HT-29 (cell line): ENCODE results near the gene PRKCB. TPM values are rescaled to one million over a fixed set of nuclear protein-coding genes. Genes with fewer than 3 reads are reported as not detected.
"Not testable (repeated sequence)": the region's sequence is repeated elsewhere in the genome, so short reads cannot be mapped to it uniquely, and the experiment has no call there.

Experiments
- DNase-seq: peaks from one replicate; pipeline ENCODE4 v3.0.0-alpha.2; 2015; ENCODE audit warnings: low spot score
- total RNA-seq: library from RNA; depleted of rRNA; stranded (reverse); fragments of >200 nt; shearing (Covaris generic); gene quantifications from 2 replicates; pipeline ENCODE4 v1.2.3, GENCODE V29; 2014

PRKCB gene
- total RNA-seq, 1 experiment from 2014 or later = not detected

- DNase-seq = no peak
Measured at GRCh38 chr16:24129412-24129918, 293.7 kb downstream of the PRKCB start.

GRCh38 chr16:24130494-24131085, 294.8 kb downstream of the PRKCB start:
- DNase-seq = no peak

GRCh38 chr16:24131294-24131693, 295.5 kb downstream of the PRKCB start:
- DNase-seq = no peak

GRCh38 chr16:24132048-24132796, 296.4 kb downstream of the PRKCB start:
- no peak for DNase-seq

- DNase-seq = no peak
Measured at GRCh38 chr16:24132797-24133155, 297.0 kb downstream of the PRKCB start.

GRCh38 chr16:24135624-24136565, 300.1 kb downstream of the PRKCB start:
- no peak for DNase-seq

- DNase-seq = no peak
Measured at GRCh38 chr16:24138024-24138423, 302.2 kb downstream of the PRKCB start.

GRCh38 chr16:24138575-24138974, 302.8 kb downstream of the PRKCB start:
- DNase-seq = no peak

- no peak for DNase-seq
Measured at GRCh38 chr16:24139282-24139681, 303.5 kb downstream of the PRKCB start.

GRCh38 chr16:24140730-24141129, 304.9 kb downstream of the PRKCB start:
- no peak for DNase-seq

GRCh38 chr16:24141466-24141865, 305.7 kb downstream of the PRKCB start:
- DNase-seq = no peak

GRCh38 chr16:24141917-24142316, 306.1 kb downstream of the PRKCB start:
- no peak for DNase-seq

- DNase-seq = no peak
Measured at GRCh38 chr16:24145927-24146326, 310.1 kb downstream of the PRKCB start.

GRCh38 chr16:24146518-24146917, 310.7 kb downstream of the PRKCB start:
- DNase-seq = no peak

- no peak for DNase-seq
Measured at GRCh38 chr16:24149102-24149501, 313.3 kb downstream of the PRKCB start.

GRCh38 chr16:24150282-24150681, 314.5 kb downstream of the PRKCB start:
- no peak for DNase-seq

GRCh38 chr16:24151482-24151939, 315.7 kb downstream of the PRKCB start:
- no peak for DNase-seq

- not testable (repeated sequence) for DNase-seq
Measured at GRCh38 chr16:24152048-24152447, 316.3 kb downstream of the PRKCB start.

GRCh38 chr16:24152826-24153225, 317.0 kb downstream of the PRKCB start:
- DNase-seq = no peak

GRCh38 chr16:24156777-24157176, 321.0 kb downstream of the PRKCB start:
- DNase-seq = no peak

- no peak for DNase-seq
Measured at GRCh38 chr16:24163935-24164334, 328.2 kb downstream of the PRKCB start.

GRCh38 chr16:24164416-24164815, 328.6 kb downstream of the PRKCB start:
- no peak for DNase-seq
